Measurements from ENCODE around the gene PALD1.

The PALD1 gene

GRCh38 chr10:70558871-70559810 lies 80.6 kb downstream of the PALD1 start:
- DNase-seq, result peak; percentile 35

GRCh38 chr10:70559861-70560260 lies 81.3 kb downstream of the PALD1 start:
- DNase-seq, result no peak

- no peak for DNase-seq
Observed at GRCh38 chr10:70560511-70560941, 82.0 kb downstream of the PALD1 start.

- DNase-seq, result no peak
Observed at GRCh38 chr10:70561070-70561469, 82.5 kb downstream of the PALD1 start.

GRCh38 chr10:70561558-70561957 lies 83.0 kb downstream of the PALD1 start:
- DNase-seq, result no peak

- DNase-seq, result no peak
Observed at GRCh38 chr10:70562036-70562755, 83.6 kb downstream of the PALD1 start.

- DNase-seq, result no peak
Observed at GRCh38 chr10:70563230-70563629, 84.7 kb downstream of the PALD1 start.

GRCh38 chr10:70564113-70564725 lies 85.7 kb downstream of the PALD1 start:
- no peak for DNase-seq

- no peak for DNase-seq
Observed at GRCh38 chr10:70564901-70565351, 86.4 kb downstream of the PALD1 start.

GRCh38 chr10:70565556-70566514 lies 87.3 kb downstream of the PALD1 start:
- DNase-seq, result no peak

- no peak for DNase-seq
Observed at GRCh38 chr10:70566515-70567290, 88.1 kb downstream of the PALD1 start.

GRCh38 chr10:70567603-70568002 lies 89.0 kb downstream of the PALD1 start:
- no peak for DNase-seq

GRCh38 chr10:70568113-70568512 lies 89.5 kb downstream of the PALD1 start:
- DNase-seq, result no peak

GRCh38 chr10:70568781-70569495 lies 90.4 kb downstream of the PALD1 start:
- DNase-seq, result no peak

GRCh38 chr10:70571236-70571635 lies 92.7 kb downstream of the PALD1 start:
- DNase-seq, result no peak

GRCh38 chr10:70571636-70572439 lies 93.3 kb downstream of the PALD1 start:
- no peak for DNase-seq

- no peak for DNase-seq
Observed at GRCh38 chr10:70573599-70574506, 95.3 kb downstream of the PALD1 start.

- DNase-seq, result no peak
Observed at GRCh38 chr10:70575486-70575873, 96.9 kb downstream of the PALD1 start.
